ENCODE data around the gene MT2A. TPM values are rescaled to one million over a fixed set of nuclear protein-coding genes. Genes with fewer than 3 reads are reported as not detected.
A peak's percentile ranks its signal among the peaks of the same experiment; 100 is the strongest.

Gene MT2A
- total RNA-seq, 4 donors from 2014 or later = 42.8 to 285 (median 54.6) TPM

DNA sequence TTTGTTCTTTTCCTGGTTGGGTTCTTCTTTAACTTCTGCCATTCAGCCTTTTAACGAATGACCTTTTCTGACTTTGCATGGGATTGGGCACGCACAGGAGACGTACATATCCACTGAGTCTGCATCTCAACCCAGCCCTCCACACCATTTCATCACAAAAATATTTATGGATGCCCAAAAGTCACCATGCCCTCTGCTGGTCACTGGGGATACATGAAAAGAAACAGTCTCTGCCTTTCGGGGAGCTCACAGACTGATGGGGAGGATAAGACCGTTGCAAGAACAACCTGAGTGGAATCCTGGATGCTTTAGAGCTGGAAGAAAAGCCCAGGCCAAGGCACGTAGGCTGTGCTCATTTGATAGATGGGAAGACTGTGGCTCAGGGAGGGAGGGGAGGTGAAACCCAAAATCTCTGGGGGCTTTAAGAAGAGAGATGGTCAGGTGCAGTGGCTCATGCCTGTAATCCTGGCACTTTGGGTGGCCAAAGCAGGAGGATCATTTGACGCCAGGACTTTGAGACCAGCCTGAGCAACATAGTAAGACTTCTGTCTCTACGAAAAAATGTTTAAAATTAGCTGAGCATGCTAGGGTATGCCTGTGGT, 7.9 kb upstream of the MT2A start:
- peaks cover 0 to 2% of the 10 kb centered on the region in 2 donors for H3K4me1 ChIP-seq
- H3K4me3 ChIP-seq (replicated peaks in 1 of 3) = no peak overlapping the region
- peak; percentile 39 to 40 for DNase-seq
- no peaks in the 10 kb centered on the region for H3K27me3 ChIP-seq
- no peak for TF ChIP-seq POLR2A (IDR thresholded peaks at IDR 0.05)
- TF ChIP-seq, protein P1, sequence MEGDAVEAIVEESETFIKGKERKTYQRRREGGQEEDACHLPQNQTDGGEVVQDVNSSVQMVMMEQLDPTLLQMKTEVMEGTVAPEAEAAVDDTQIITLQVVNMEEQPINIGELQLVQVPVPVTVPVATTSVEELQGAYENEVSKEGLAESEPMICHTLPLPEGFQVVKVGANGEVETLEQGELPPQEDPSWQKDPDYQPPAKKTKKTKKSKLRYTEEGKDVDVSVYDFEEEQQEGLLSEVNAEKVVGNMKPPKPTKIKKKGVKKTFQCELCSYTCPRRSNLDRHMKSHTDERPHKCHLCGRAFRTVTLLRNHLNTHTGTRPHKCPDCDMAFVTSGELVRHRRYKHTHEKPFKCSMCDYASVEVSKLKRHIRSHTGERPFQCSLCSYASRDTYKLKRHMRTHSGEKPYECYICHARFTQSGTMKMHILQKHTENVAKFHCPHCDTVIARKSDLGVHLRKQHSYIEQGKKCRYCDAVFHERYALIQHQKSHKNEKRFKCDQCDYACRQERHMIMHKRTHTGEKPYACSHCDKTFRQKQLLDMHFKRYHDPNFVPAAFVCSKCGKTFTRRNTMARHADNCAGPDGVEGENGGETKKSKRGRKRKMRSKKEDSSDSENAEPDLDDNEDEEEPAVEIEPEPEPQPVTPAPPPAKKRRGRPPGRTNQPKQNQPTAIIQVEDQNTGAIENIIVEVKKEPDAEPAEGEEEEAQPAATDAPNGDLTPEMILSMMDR (IDR thresholded peaks at IDR 0.05) = peak in 5 of 6 experiments; percentile 31 to 63 (median 48)
- no peak overlapping the region for H3K27ac ChIP-seq
- intact Hi-C loops (cut with DNase I) = loop anchor here (10.0 kb wide), 1 partner anchor 86 kb away; no protein-coding TSS in a partner anchor
- no peaks in the 10 kb centered on the region for H3K36me3 ChIP-seq
- 42 to 44% methylated on average over 8 of the region's 8 CpGs for WGBS, 2 donors
- H3K9me3 ChIP-seq = no peaks in the 10 kb centered on the region

- WGBS, 2 donors = 63 to 72% methylated on average over 9 of the region's 9 CpGs
- Histone ChIP-seq H3K4me1 (peaks cover 8 to 10% of the 10 kb centered on the region in 2 donors), H3K27me3 (no peaks in the 10 kb centered on the region), H3K4me3 (replicated peaks in 1 of 3) (no peak overlapping the region), H3K36me3 (no peaks in the 10 kb centered on the region), H3K9me3 (no peaks in the 10 kb centered on the region), H3K27ac (no peak overlapping the region)
- no peak for DNase-seq
- TF ChIP-seq, protein P1 (IDR thresholded peaks at IDR 0.05) = no peak
- TF ChIP-seq POLR2A (IDR thresholded peaks at IDR 0.05) = no peak
- intact Hi-C loops (cut with DNase I) = loop anchor here (10.0 kb wide), 1 partner anchor 87 kb away; no protein-coding TSS in a partner anchor
Measured at GRCh38 chr16:56601325-56601724, 7.1 kb upstream of the MT2A start.

- Histone ChIP-seq H3K27me3 (no peaks in the 10 kb centered on the region), H3K9me3 (no peaks in the 10 kb centered on the region), H3K27ac (no peak overlapping the region), H3K4me3 (replicated peaks in 1 of 3) (no peak overlapping the region), H3K36me3 (no peaks in the 10 kb centered on the region), H3K4me1 (peaks cover 26 to 29% of the 10 kb centered on the region in 2 donors)
- DNase-seq = peak; percentile 62 to 68
- WGBS, 2 donors = 45 to 53% methylated on average over 4 of the region's 4 CpGs
- intact Hi-C loops (cut with DNase I) = loop anchor here (10.0 kb wide), 1 partner anchor 89 kb away; no protein-coding TSS in a partner anchor
- TF ChIP-seq POLR2A (IDR thresholded peaks at IDR 0.05) = no peak
- TF ChIP-seq, protein P1 (IDR thresholded peaks at IDR 0.05) = peak in 4 of 6 experiments; percentile 40 to 70 (median 58)
Measured at GRCh38 chr16:56603589-56603988, 4.8 kb upstream of the MT2A start.

GRCh38 chr16:56604966-56605365, 3.4 kb upstream of the MT2A start:
- H3K36me3 ChIP-seq = no peaks in the 10 kb centered on the region
- no peak overlapping the region for H3K4me3 ChIP-seq (replicated peaks in 1 of 3)
- WGBS, 2 donors = 94% methylated on average over 4 of the region's 4 CpGs
- no peak for DNase-seq
- TF ChIP-seq, protein P1 (IDR thresholded peaks at IDR 0.05) = no peak
- no peak for TF ChIP-seq POLR2A (IDR thresholded peaks at IDR 0.05)
- no peaks in the 10 kb centered on the region for H3K9me3 ChIP-seq
- intact Hi-C loops (cut with DNase I) = loop anchor here (5.0 to 10.0 kb wide), 2 partner anchors 82 to 90 kb away; no protein-coding TSS in a partner anchor
- no peaks in the 10 kb centered on the region for H3K27me3 ChIP-seq
- H3K4me1 ChIP-seq = peaks cover 29 to 33% of the 10 kb centered on the region in 2 donors
- H3K27ac ChIP-seq = peak overlapping the region in 1 of 3 donors; percentile 89

DNA sequence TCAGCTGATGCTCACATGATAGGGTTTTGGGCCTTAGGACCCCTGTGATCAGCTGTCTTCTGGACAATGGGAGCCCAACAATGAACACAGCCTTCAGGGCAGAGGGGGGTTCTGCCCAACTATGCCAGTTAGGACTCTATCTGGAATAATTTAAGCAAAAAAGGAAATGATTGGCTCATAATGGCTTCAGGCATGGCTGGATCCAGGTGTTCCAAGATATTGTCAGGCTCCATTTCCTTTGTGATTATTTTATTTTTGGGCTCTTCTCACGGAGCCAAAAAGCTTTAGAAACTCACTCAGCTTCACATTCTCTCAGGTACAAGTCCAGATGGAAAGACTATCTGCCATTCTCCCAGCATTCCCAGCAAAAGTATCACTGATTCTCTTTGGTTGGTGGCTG, 2.9 kb upstream of the MT2A start:
- H3K4me1 ChIP-seq = peaks cover 34 to 38% of the 10 kb centered on the region in 2 donors
- TF ChIP-seq, protein P1 (IDR thresholded peaks at IDR 0.05) = no peak
- TF ChIP-seq POLR2A (IDR thresholded peaks at IDR 0.05) = no peak
- no peaks in the 10 kb centered on the region for H3K36me3 ChIP-seq
- intact Hi-C loops (cut with DNase I) = loop anchor here (5.0 to 10.0 kb wide), 2 partner anchors 82 to 91 kb away; no protein-coding TSS in a partner anchor
- 52 to 77% methylated on average over 1 of the region's 1 CpG for WGBS, 2 donors
- DNase-seq = no peak
- no peaks in the 10 kb centered on the region for H3K9me3 ChIP-seq
- H3K27ac ChIP-seq = peak overlapping the region; percentile 89 to 98 (median 97)
- H3K4me3 ChIP-seq (replicated peaks in 1 of 3) = no peak overlapping the region
- no peaks in the 10 kb centered on the region for H3K27me3 ChIP-seq
